ENCODE measurements around the gene UBALD1. TPM values are rescaled to one million over a fixed set of nuclear protein-coding genes. Genes with fewer than 3 reads are reported as not detected.
A peak's percentile ranks its signal among the peaks of the same experiment; 100 is the strongest.

The UBALD1 gene
- total and polyA plus RNA-seq, 4 donors = 2.2 to 42.6 (median 25.7) TPM

DNA sequence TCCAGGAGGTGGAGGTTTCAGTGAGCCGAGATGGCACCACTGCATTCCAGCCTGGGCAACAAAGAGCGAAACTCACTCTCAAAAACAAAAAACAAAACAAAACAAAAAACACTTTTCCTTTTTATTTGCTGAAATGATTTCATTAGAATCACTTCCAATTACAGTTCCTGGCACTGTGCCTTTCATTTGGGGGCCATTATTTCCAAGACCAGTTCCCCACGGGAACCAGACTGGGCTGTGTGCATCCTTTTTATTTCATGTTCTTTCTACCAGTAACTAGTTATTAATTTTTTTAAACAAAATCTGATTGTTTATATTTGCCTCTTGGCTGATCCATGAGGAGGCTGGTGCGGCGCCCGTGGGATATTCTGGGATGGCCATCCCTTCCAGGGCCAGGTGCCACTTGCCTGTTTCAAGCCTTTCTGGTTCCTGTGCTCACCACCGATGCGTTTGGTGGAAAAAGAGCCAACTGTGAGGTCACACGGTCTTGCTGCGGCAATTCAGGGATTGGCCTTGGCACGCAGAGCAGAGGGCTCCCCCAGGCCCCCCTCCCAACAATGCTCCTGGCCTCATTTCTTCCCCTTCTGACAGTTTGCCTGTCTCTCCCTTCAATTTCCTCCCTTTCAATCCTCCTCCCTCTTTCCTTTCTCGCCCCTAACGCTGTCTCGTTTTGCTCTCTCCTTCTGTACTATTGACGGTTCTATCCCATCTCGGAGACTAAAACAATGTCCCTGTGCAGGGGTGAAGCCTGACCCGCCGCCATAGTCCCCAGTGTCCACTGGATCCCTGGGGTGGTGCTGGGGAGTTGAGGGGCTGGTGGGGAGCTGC is 13.4 kb downstream of the UBALD1 start:
- H3K36me3 ChIP-seq (ENCODE audit: control insufficient read depth, insufficient read depth, low read length) = peaks cover 7% of the 10 kb centered on the region
- H3K27ac ChIP-seq (ENCODE audit: low read depth, low read length) = no peak overlapping the region
- 18% methylated on average over 12 of the region's 18 CpGs for WGBS (ENCODE audit: insufficient coverage)
- H3K4me3 ChIP-seq (ENCODE audit: low read depth, low read length) = no peak overlapping the region
- no peaks in the 10 kb centered on the region for H3K27me3 ChIP-seq (ENCODE audit: control insufficient read depth, insufficient read depth, low read length)
- H3K4me1 ChIP-seq (ENCODE audit: control insufficient read depth, insufficient read depth, low read length) = peaks cover 21% of the 10 kb centered on the region
- DNase-seq (ENCODE audit: low read depth in 4 of 6, low spot score in 6 of 6) = peak in 3 of 6 donors; percentile 36 to 87 (median 83)
- no peaks in the 10 kb centered on the region for H3K9me3 ChIP-seq (ENCODE audit: control insufficient read depth, insufficient read depth, low read length)

GRCh38 chr16:4599545-4599944 is 15.1 kb downstream of the UBALD1 start:
- H3K27me3 ChIP-seq (ENCODE audit: control insufficient read depth, insufficient read depth, low read length) = no peaks in the 10 kb centered on the region
- peaks cover 19% of the 10 kb centered on the region for H3K4me1 ChIP-seq (ENCODE audit: control insufficient read depth, insufficient read depth, low read length)
- WGBS (ENCODE audit: insufficient coverage) = 84% methylated on average over 8 of the region's 8 CpGs
- H3K4me3 ChIP-seq (ENCODE audit: low read depth, low read length) = no peak overlapping the region
- H3K27ac ChIP-seq (ENCODE audit: low read depth, low read length) = no peak overlapping the region
- peaks cover 6% of the 10 kb centered on the region for H3K36me3 ChIP-seq (ENCODE audit: control insufficient read depth, insufficient read depth, low read length)
- no peak for DNase-seq (ENCODE audit: low read depth in 4 of 6, low spot score in 6 of 6)
- H3K9me3 ChIP-seq (ENCODE audit: control insufficient read depth, insufficient read depth, low read length) = no peaks in the 10 kb centered on the region

- Histone ChIP-seq H3K27me3 (ENCODE audit: control insufficient read depth, insufficient read depth, low read length) (no peaks in the 10 kb centered on the region), H3K4me3 (ENCODE audit: low read depth, low read length) (no peak overlapping the region), H3K27ac (ENCODE audit: low read depth, low read length) (no peak overlapping the region), H3K9me3 (ENCODE audit: control insufficient read depth, insufficient read depth, low read length) (no peaks in the 10 kb centered on the region), H3K36me3 (ENCODE audit: control insufficient read depth, insufficient read depth, low read length) (peaks cover 7% of the 10 kb centered on the region), H3K4me1 (ENCODE audit: control insufficient read depth, insufficient read depth, low read length) (peaks cover 18% of the 10 kb centered on the region)
- DNase-seq (ENCODE audit: low read depth in 4 of 6, low spot score in 6 of 6) = no peak
- WGBS (ENCODE audit: insufficient coverage) = 83% methylated on average over 10 of the region's 10 CpGs
These were observed 15.7 kb downstream of the UBALD1 start for GRCh38 chr16:4599037-4599436.

GRCh38 chr16:4597174-4597573 is 17.5 kb downstream of the UBALD1 start:
- peaks cover 20% of the 10 kb centered on the region for H3K4me1 ChIP-seq (ENCODE audit: control insufficient read depth, insufficient read depth, low read length)
- no peaks in the 10 kb centered on the region for H3K9me3 ChIP-seq (ENCODE audit: control insufficient read depth, insufficient read depth, low read length)
- 55% methylated on average over 6 of the region's 9 CpGs for WGBS (ENCODE audit: insufficient coverage)
- no peak for DNase-seq (ENCODE audit: low read depth in 4 of 6, low spot score in 6 of 6)
- H3K27me3 ChIP-seq (ENCODE audit: control insufficient read depth, insufficient read depth, low read length) = no peaks in the 10 kb centered on the region
- H3K36me3 ChIP-seq (ENCODE audit: control insufficient read depth, insufficient read depth, low read length) = peaks cover 7% of the 10 kb centered on the region
- H3K27ac ChIP-seq (ENCODE audit: low read depth, low read length) = no peak overlapping the region
- H3K4me3 ChIP-seq (ENCODE audit: low read depth, low read length) = no peak overlapping the region

DNA sequence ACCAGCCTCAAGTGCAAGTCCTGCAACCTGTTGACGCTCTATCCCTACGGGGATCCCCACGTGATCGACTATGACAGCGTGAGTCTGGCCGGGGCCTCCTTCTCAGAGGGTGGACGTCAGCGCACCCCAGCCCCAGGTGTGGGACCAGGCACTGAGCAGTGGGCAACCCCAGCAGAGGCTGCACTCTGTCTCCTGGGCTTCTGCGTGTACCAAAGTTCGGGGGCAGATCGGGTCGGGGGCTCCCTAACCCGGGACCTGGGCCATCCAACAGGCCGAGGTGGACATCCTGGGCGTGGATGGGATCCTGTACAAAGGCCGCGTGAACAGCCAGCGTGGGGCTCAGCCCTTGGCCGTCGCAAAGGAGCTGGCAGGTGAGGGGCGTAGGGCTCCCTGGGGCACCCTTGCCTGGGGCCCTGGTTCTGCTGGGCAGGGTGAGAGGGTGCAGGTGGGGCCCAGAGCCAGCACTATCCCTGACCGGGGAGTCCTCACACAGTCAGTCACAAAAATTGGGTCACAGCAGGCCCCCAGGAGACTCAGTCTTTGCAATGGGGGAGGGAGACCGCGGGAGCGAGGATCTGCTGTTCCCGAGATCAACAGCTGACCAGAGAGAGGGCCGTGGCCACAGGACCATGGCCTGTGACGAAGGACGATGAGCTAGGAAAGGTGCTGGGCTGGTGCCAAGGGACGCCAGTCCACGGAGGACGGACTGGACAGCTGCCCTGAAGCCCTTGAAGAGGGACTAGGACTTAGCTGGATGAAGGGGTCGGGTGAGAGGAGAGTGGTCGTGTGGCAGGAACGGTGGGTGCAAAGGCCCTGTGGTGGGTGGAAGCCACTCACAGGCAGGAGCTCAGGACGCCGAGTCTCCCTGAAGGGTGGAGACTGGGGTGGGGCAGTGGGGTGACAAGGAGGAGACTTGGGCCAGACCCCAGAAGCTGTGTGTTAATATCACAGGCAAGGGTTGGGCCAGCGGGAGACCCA is 20.0 kb downstream of the UBALD1 start:
- H3K27me3 ChIP-seq (ENCODE audit: control insufficient read depth, insufficient read depth, low read length) = no peaks in the 10 kb centered on the region

DNA sequence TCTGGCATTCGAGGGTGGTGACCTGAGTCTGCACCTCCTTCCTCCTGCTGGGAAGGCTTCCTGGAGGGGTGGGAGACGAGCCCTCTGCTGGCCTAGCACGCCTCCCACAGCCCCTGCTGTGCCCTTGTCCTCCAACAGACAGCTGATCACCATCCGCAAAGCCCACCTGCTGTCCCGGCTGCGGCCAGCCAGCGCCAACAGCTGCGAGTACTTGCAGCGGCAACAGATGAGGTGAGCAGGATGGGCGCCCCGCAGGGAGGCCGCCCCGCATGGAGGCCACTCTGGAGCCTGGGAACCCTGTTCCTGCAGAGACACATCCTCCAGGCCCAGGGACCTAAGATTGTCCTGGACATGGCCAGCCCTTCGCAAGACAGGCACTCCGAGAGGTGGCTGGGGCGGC is 21.6 kb downstream of the UBALD1 start:
- Histone ChIP-seq H3K27me3 (ENCODE audit: control insufficient read depth, insufficient read depth, low read length) (no peaks in the 10 kb centered on the region), H3K36me3 (ENCODE audit: control insufficient read depth, insufficient read depth, low read length) (peaks cover 7% of the 10 kb centered on the region), H3K4me3 (ENCODE audit: low read depth, low read length) (no peak overlapping the region), H3K9me3 (ENCODE audit: control insufficient read depth, insufficient read depth, low read length) (no peaks in the 10 kb centered on the region), H3K27ac (ENCODE audit: low read depth, low read length) (no peak overlapping the region), H3K4me1 (ENCODE audit: control insufficient read depth, insufficient read depth, low read length) (peaks cover 13% of the 10 kb centered on the region)
- WGBS (ENCODE audit: insufficient coverage) = 30% methylated on average over 15 of the region's 16 CpGs
- no peak for DNase-seq (ENCODE audit: low read depth in 4 of 6, low spot score in 6 of 6)

More for the DNA sequence above, 20.0 kb downstream of the UBALD1 start:
- Histone ChIP-seq H3K9me3 (ENCODE audit: control insufficient read depth, insufficient read depth, low read length) (no peaks in the 10 kb centered on the region), H3K27ac (ENCODE audit: low read depth, low read length) (no peak overlapping the region), H3K36me3 (ENCODE audit: control insufficient read depth, insufficient read depth, low read length) (peaks cover 7% of the 10 kb centered on the region), H3K4me3 (ENCODE audit: low read depth, low read length) (no peak overlapping the region), H3K4me1 (ENCODE audit: control insufficient read depth, insufficient read depth, low read length) (peaks cover 13% of the 10 kb centered on the region)
- no peak for DNase-seq (ENCODE audit: low read depth in 4 of 6, low spot score in 6 of 6)
- 92% methylated on average over 38 of the region's 38 CpGs for WGBS (ENCODE audit: insufficient coverage)

- WGBS (ENCODE audit: insufficient coverage) = 82% methylated on average over 17 of the region's 17 CpGs
- Histone ChIP-seq H3K9me3 (ENCODE audit: control insufficient read depth, insufficient read depth, low read length) (no peaks in the 10 kb centered on the region), H3K27ac (ENCODE audit: low read depth, low read length) (no peak overlapping the region), H3K4me3 (ENCODE audit: low read depth, low read length) (no peak overlapping the region), H3K36me3 (ENCODE audit: control insufficient read depth, insufficient read depth, low read length) (peaks cover 7% of the 10 kb centered on the region), H3K4me1 (ENCODE audit: control insufficient read depth, insufficient read depth, low read length) (peaks cover 13% of the 10 kb centered on the region), H3K27me3 (ENCODE audit: control insufficient read depth, insufficient read depth, low read length) (no peaks in the 10 kb centered on the region)
- no peak for DNase-seq (ENCODE audit: low read depth in 4 of 6, low spot score in 6 of 6)
These were observed 22.8 kb downstream of the UBALD1 start for GRCh38 chr16:4591706-4592470.

GRCh38 chr16:4591191-4591590 is 23.5 kb downstream of the UBALD1 start:
- H3K4me1 ChIP-seq (ENCODE audit: control insufficient read depth, insufficient read depth, low read length) = peaks cover 13% of the 10 kb centered on the region
- H3K27ac ChIP-seq (ENCODE audit: low read depth, low read length) = no peak overlapping the region
- no peaks in the 10 kb centered on the region for H3K27me3 ChIP-seq (ENCODE audit: control insufficient read depth, insufficient read depth, low read length)
- no CpG with 5 or more reads among the region's 6 CpGs for WGBS (ENCODE audit: insufficient coverage)
- no peaks in the 10 kb centered on the region for H3K9me3 ChIP-seq (ENCODE audit: control insufficient read depth, insufficient read depth, low read length)
- peaks cover 7% of the 10 kb centered on the region for H3K36me3 ChIP-seq (ENCODE audit: control insufficient read depth, insufficient read depth, low read length)
- DNase-seq (ENCODE audit: low read depth in 4 of 6, low spot score in 6 of 6) = no peak
- no peak overlapping the region for H3K4me3 ChIP-seq (ENCODE audit: low read depth, low read length)

DNA sequence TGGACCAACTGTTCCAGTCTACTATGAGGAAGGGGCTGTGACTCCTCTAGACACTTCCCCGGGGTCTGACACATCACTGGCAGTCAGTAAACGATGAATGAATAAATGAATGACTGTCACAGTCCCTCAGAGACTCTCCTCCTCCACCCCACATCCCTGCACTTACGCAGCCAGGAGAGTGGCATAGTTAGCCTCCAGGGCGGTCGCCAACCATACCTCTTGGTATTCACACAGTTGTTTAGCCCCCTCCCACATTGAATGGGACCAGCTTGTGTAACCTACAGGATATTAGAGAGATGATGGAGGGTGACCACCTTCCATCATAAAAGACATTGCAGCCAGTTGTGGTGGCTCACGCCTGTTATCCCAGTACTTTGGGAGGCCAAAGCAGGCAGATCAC is 25.7 kb downstream of the UBALD1 start:
- no peaks in the 10 kb centered on the region for H3K9me3 ChIP-seq (ENCODE audit: control insufficient read depth, insufficient read depth, low read length)
- no peak overlapping the region for H3K4me3 ChIP-seq (ENCODE audit: low read depth, low read length)
- WGBS (ENCODE audit: insufficient coverage) = 94% methylated on average over 3 of the region's 6 CpGs
- no peaks in the 10 kb centered on the region for H3K36me3 ChIP-seq (ENCODE audit: control insufficient read depth, insufficient read depth, low read length)
- DNase-seq (ENCODE audit: low read depth in 4 of 6, low spot score in 6 of 6) = no peak
- no peak overlapping the region for H3K27ac ChIP-seq (ENCODE audit: low read depth, low read length)
- H3K27me3 ChIP-seq (ENCODE audit: control insufficient read depth, insufficient read depth, low read length) = no peaks in the 10 kb centered on the region
- peaks cover 17% of the 10 kb centered on the region for H3K4me1 ChIP-seq (ENCODE audit: control insufficient read depth, insufficient read depth, low read length)

Measured in spinal cord (tissue), 10 donors.